Natural killer cell (primary cell): ENCODE data around the gene MRPL33. TPM values are rescaled to one million over a fixed set of nuclear protein-coding genes. Genes with fewer than 3 reads are reported as not detected.

Experiments
- ATAC-seq, 3 donors: fragments of 150-1000 bp in 2 of 3; fragments of 200-7000 bp in 1 of 3; cut with Tn5 transposase; 1 replicate in 1 of 3; 2 replicates in 2 of 3; pipeline ENCODE4 v1.10.0; 2021; ENCODE audit warnings: mild to moderate bottlenecking in 2 of 3, moderate library complexity in 2 of 3
- DNase-seq, 2 donors: peaks; one replicate each; pipeline versions ENCODE4 v3.0.0 to v3.0.0-alpha.2; 2013 to 2021; ENCODE audit warnings: mixed read lengths in 1 of 2
- H3K27ac ChIP-seq: one replicate; pipeline ENCODE4 v1.5.1; 2013; ENCODE audit warnings: mild to moderate bottlenecking, low read length
- H3K27me3 ChIP-seq: one replicate; pipeline ENCODE4 v1.6.1; 2013; ENCODE audit warnings: low read length; ENCODE audit not compliant: control insufficient read depth, insufficient read depth
- H3K36me3 ChIP-seq: one replicate; pipeline ENCODE4 v1.6.1; 2013; ENCODE audit warnings: low read length; ENCODE audit not compliant: control insufficient read depth, insufficient read depth
- H3K4me1 ChIP-seq: one replicate; pipeline ENCODE4 v1.6.1; 2013; ENCODE audit warnings: low read length; ENCODE audit not compliant: control insufficient read depth, insufficient read depth
- H3K4me3 ChIP-seq: one replicate; pipeline ENCODE4 v1.5.1; 2013; ENCODE audit warnings: low read length
- H3K9me3 ChIP-seq: one replicate; pipeline ENCODE4 v1.6.1; 2013; ENCODE audit warnings: low read length; ENCODE audit not compliant: control insufficient read depth, insufficient read depth
- H3K27ac Mint-ChIP-seq, 2 donors: one replicate each; pipeline ENCODE4 v1.8.0; 2022; ENCODE audit warnings: mild to moderate bottlenecking in 2 of 2, mixed read lengths in 2 of 2, moderate library complexity in 1 of 2
- H3K27me3 Mint-ChIP-seq, 2 donors: one replicate each; pipeline ENCODE4 v1.8.0; 2022; ENCODE audit warnings: low read depth in 2 of 2, mixed read lengths in 2 of 2
- H3K36me3 Mint-ChIP-seq: one replicate; pipeline ENCODE4 v1.8.0; 2022; ENCODE audit warnings: mixed read lengths
- H3K4me1 Mint-ChIP-seq, 2 donors: one replicate each; pipeline ENCODE4 v1.8.0; 2022; ENCODE audit warnings: mixed read lengths in 2 of 2
- H3K4me3 Mint-ChIP-seq: one replicate; pipeline ENCODE4 v1.8.0; 2022; ENCODE audit warnings: mild to moderate bottlenecking, moderate library complexity, mixed read lengths
- H3K9me3 Mint-ChIP-seq, 2 donors: one replicate each; pipeline ENCODE4 v1.8.0; 2022; ENCODE audit warnings: mixed read lengths in 2 of 2
- WGBS: methylation state at CpG from one replicate; pipeline ENCODE4 v1.1.7; 2013; ENCODE audit warnings: missing lambda C conversion rate; ENCODE audit not compliant: insufficient coverage; 5-methylcytosine and 5-hydroxymethylcytosine counted together
- intact Hi-C: fragments of 100-400 bp; cut with micrococcal nuclease; formaldehyde crosslinking; loops from one replicate; pipeline ENCODE4 v1.14.2; 2022
- total RNA-seq, 4 donors: library from RNA; stranded (reverse); fragments of 120-200 nt in 1 of 4; gene quantifications; one replicate each; pipeline versions ENCODE4 v1.2.3 to v1.2.4, GENCODE V29; 2013 to 2022
- TF ChIP-seq, protein P1 (sequence below): fragments of 200-600 bp; IDR thresholded peaks from one replicate; pipeline ENCODE4 v1.8.0; 2022; ENCODE audit warnings: antibody characterized with exemption

Gene MRPL33
- total RNA-seq, 3 donors from 2014 or later (not counting 1 experiment from before 2014, with no cell fraction given): 21.5 to 28.5 (median 27.3) TPM

DNA sequence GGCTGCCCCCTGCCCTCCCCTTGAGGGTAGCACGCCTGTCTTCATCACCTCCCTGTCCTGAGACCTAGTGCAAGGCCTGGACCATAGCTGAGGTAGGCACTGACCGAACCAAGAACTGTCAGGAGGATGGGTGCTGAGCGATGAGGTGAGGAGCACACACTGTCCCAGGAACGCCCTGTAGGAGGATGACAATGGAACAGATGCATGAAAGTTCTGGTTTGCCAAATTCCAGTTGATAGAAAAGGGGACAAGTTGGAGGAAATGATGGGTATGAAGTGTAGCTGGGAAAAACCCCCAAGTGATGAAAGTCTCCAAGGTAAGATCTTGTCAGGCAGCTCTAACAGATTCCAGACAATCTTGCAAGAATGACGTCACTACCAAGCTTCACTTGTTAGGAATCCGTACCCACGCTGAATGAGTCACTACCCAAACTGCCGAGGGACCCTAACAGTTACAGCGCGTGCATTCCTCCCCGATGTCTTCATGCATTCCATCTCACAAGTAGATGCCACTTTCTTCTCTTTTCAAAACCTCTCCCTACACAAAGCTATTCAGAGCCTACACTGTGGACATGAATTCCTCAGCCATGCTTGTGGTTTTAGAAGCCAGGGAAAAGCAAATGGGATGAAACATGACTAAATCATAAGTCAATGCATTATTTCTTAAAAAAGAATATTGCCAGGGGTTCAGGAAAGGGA lies 27.6 kb downstream of the MRPL33 start:
- Histone ChIP-seq H3K4me3 (no peak overlapping the region), H3K36me3 (no peaks in the 10 kb centered on the region), H3K27me3 (no peaks in the 10 kb centered on the region), H3K27ac (no peak overlapping the region), H3K9me3 (no peaks in the 10 kb centered on the region), H3K4me1 (no peaks in the 10 kb centered on the region)
- TF ChIP-seq, protein P1, sequence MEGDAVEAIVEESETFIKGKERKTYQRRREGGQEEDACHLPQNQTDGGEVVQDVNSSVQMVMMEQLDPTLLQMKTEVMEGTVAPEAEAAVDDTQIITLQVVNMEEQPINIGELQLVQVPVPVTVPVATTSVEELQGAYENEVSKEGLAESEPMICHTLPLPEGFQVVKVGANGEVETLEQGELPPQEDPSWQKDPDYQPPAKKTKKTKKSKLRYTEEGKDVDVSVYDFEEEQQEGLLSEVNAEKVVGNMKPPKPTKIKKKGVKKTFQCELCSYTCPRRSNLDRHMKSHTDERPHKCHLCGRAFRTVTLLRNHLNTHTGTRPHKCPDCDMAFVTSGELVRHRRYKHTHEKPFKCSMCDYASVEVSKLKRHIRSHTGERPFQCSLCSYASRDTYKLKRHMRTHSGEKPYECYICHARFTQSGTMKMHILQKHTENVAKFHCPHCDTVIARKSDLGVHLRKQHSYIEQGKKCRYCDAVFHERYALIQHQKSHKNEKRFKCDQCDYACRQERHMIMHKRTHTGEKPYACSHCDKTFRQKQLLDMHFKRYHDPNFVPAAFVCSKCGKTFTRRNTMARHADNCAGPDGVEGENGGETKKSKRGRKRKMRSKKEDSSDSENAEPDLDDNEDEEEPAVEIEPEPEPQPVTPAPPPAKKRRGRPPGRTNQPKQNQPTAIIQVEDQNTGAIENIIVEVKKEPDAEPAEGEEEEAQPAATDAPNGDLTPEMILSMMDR: no peak
- no peaks in the 10 kb centered on the region for H3K9me3 Mint-ChIP-seq
- DNase-seq (no peak), ATAC-seq (no peak)
- intact Hi-C loops: no loop called here
- 91% methylated on average over 11 of the region's 11 CpGs for WGBS
- H3K27me3 Mint-ChIP-seq: no peaks in the 10 kb centered on the region
- H3K36me3 Mint-ChIP-seq: no peaks in the 10 kb centered on the region
- H3K4me1 Mint-ChIP-seq: peaks cover 0 to 12% of the 10 kb centered on the region in 2 donors
- H3K27ac Mint-ChIP-seq: no peak overlapping the region
- no peak overlapping the region for H3K4me3 Mint-ChIP-seq

DNA sequence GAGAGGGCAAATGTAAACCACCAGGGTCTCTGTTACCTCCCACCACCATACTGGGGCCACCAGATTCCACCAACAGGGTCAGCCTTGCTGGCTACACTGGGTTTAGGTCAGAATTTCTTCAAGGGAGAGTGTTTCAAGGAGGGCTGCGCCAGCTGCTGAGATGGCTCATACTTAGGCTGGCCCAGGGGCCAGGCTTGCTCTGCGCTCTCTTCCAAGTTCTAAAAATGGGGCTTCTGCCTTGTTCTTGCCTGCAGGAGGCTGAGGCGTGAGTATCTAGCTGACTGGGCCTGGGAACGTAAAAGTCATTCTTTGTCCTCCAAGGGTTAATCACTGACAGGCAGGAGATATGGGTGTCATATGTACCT lies 28.1 kb downstream of the MRPL33 start:
- Mint-ChIP-seq H3K4me1 (peaks cover 0 to 12% of the 10 kb centered on the region in 2 donors), H3K9me3 (no peaks in the 10 kb centered on the region), H3K4me3 (no peak overlapping the region), H3K27me3 (no peaks in the 10 kb centered on the region), H3K27ac (no peak overlapping the region), H3K36me3 (no peaks in the 10 kb centered on the region)
- ATAC-seq (no peak), DNase-seq (no peak)
- peaks cover 2% of the 10 kb centered on the region for H3K4me1 ChIP-seq
- TF ChIP-seq, protein P1: no peak
- H3K36me3 ChIP-seq: no peaks in the 10 kb centered on the region
- intact Hi-C loops: no loop called here
- no peaks in the 10 kb centered on the region for H3K9me3 ChIP-seq
- 92% methylated on average over 4 of the region's 4 CpGs for WGBS
- H3K27ac ChIP-seq: no peak overlapping the region
- H3K27me3 ChIP-seq: no peaks in the 10 kb centered on the region
- no peak overlapping the region for H3K4me3 ChIP-seq

DNA sequence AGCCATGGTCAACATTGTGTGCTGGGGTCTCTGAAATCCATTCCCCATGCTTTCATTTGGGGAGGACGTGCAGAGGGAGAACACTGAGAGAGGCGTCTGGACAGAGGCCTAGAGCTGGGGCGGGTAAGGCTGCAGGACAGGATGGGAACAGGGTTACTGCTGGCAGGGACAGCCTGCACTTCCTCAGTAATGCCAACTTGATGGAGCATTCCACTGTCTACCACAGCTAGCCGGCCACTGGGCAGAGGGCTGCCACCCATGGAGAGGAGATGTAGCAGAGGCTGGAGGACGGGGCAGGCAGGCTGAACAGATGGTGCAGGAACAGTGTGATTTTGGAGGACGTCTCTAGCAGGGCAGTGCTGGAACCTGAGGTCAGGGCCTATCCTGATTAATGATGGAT lies 29.3 kb downstream of the MRPL33 start:
- Histone ChIP-seq H3K36me3 (no peaks in the 10 kb centered on the region), H3K4me1 (peaks cover 4% of the 10 kb centered on the region), H3K27ac (no peak overlapping the region), H3K27me3 (no peaks in the 10 kb centered on the region), H3K4me3 (no peak overlapping the region), H3K9me3 (no peaks in the 10 kb centered on the region)
- Mint-ChIP-seq H3K27me3 (no peaks in the 10 kb centered on the region), H3K27ac (no peak overlapping the region), H3K36me3 (no peaks in the 10 kb centered on the region), H3K9me3 (no peaks in the 10 kb centered on the region), H3K4me3 (no peak overlapping the region), H3K4me1 (peaks cover 0 to 6% of the 10 kb centered on the region in 2 donors)
- no peak for DNase-seq
- ATAC-seq: no peak
- intact Hi-C loops: no loop called here
- WGBS: 86% methylated on average over 6 of the region's 6 CpGs
- TF ChIP-seq, protein P1: no peak

DNA sequence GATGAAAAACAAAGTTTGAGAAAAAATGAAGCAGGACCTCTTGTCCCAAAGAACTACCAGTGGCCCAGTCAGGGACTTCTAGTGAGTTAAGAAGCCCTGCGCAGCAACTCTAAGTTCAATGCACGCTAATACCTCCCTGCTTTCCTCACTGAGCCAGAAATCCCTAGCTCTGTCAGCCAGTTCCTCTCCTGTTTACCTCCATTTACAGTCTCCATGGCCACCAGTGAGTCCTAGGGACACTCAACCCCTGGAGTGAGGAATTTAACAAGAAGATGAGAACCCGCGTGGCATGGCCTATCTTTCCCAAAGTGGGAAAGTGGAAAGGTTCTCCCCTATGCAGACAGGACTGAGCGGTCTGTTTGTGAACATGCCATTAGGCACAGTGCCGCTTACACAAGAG lies 31.0 kb downstream of the MRPL33 start:
- H3K36me3 Mint-ChIP-seq: no peaks in the 10 kb centered on the region
- H3K27me3 Mint-ChIP-seq: no peaks in the 10 kb centered on the region
- DNase-seq: no peak
- TF ChIP-seq, protein P1: no peak
- 94% methylated on average over 6 of the region's 6 CpGs for WGBS
- H3K27me3 ChIP-seq: no peaks in the 10 kb centered on the region
- no peak overlapping the region for H3K4me3 ChIP-seq
- H3K4me1 ChIP-seq: peaks cover 4% of the 10 kb centered on the region
- no peaks in the 10 kb centered on the region for H3K9me3 Mint-ChIP-seq
- no peak overlapping the region for H3K27ac ChIP-seq
- H3K4me1 Mint-ChIP-seq: peaks cover 0 to 3% of the 10 kb centered on the region in 2 donors
- no peak for ATAC-seq
- no peaks in the 10 kb centered on the region for H3K36me3 ChIP-seq
- intact Hi-C loops: no loop called here
- H3K4me3 Mint-ChIP-seq: no peak overlapping the region
- no peaks in the 10 kb centered on the region for H3K9me3 ChIP-seq
- no peak overlapping the region for H3K27ac Mint-ChIP-seq
